Immature natural killer cell (primary cell): ENCODE results near the gene EEF2. TPM values are rescaled to one million over a fixed set of nuclear protein-coding genes. Genes with fewer than 3 reads are reported as not detected.
A peak's percentile ranks its signal among the peaks of the same experiment; 100 is the strongest.
"Not testable (repeated sequence)": the region's sequence is repeated elsewhere in the genome, so short reads cannot be mapped to it uniquely, and the experiment has no call there.

Source experiments
- DNase-seq, 3 donors: peaks; one replicate each; pipeline ENCODE4 v3.0.0; 2022; ENCODE audit warnings: mixed read lengths in 1 of 3
- H3K27ac Mint-ChIP-seq, 6 donors: one replicate each; pipeline ENCODE4 v1.8.0; 2020; ENCODE audit warnings: mixed read lengths in 6 of 6, mild to moderate bottlenecking in 5 of 6, inconsistent platforms in 4 of 6, moderate library complexity in 3 of 6
- H3K27me3 Mint-ChIP-seq, 3 donors: one replicate each; pipeline ENCODE4 v1.8.0; 2020 to 2021; ENCODE audit warnings: low read depth in 3 of 3, mild to moderate bottlenecking in 3 of 3, mixed read lengths in 3 of 3, moderate library complexity in 3 of 3, inconsistent platforms in 1 of 3
- H3K36me3 Mint-ChIP-seq, 3 donors: one replicate each; pipeline ENCODE4 v1.8.0; 2020; ENCODE audit warnings: mixed read lengths in 3 of 3, inconsistent platforms in 2 of 3, mild to moderate bottlenecking in 2 of 3
- H3K4me1 Mint-ChIP-seq, 2 donors: one replicate each; pipeline ENCODE4 v1.8.0; 2020; ENCODE audit warnings: inconsistent platforms in 2 of 2, mild to moderate bottlenecking in 2 of 2, mixed read lengths in 2 of 2, moderate library complexity in 1 of 2
- H3K4me3 Mint-ChIP-seq, 5 donors: one replicate each; pipeline ENCODE4 v1.8.0; 2020; ENCODE audit warnings: mild to moderate bottlenecking in 5 of 5, mixed read lengths in 5 of 5, inconsistent platforms in 3 of 5, moderate library complexity in 3 of 5
- H3K9me3 Mint-ChIP-seq, 6 donors: one replicate each; pipeline ENCODE4 v1.8.0; 2020; ENCODE audit warnings: mild to moderate bottlenecking in 6 of 6, mixed read lengths in 6 of 6, inconsistent platforms in 4 of 6, moderate library complexity in 3 of 6
- polyA plus RNA-seq, 3 donors: library from polyadenylated mRNA; unstranded; fragments of 300-500 nt; fragmentation: Illumina TruSeq; gene quantifications; one replicate each; pipeline ENCODE4 v1.2.3, GENCODE V29; 2021

The EEF2 gene
- polyA plus RNA-seq, 3 donors from 2014 or later = 167 to 381 (median 325) TPM

DNA sequence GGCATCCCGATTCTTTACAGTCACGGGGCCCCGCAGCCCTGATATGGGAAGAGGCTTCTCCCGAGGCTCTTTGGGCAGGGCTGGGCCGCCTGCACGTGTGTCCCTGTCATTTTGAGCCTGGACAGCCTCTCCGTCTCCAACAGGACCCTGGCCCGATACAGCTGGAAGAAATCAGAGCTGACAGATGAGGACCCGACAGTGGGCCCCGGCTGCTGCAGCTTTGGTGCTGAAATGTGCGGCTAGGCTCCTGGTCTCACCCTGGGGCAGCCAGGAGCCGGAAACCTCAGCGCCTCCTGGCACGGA, 25.5 kb upstream of the EEF2 start:
- Mint-ChIP-seq H3K27me3 (peaks cover 8 to 17% (median 8%) of the 10 kb centered on the region in 3 donors), H3K36me3 (no peaks in the 10 kb centered on the region), H3K27ac (no peak overlapping the region), H3K4me1 (peaks cover 16 to 31% of the 10 kb centered on the region in 2 donors), H3K9me3 (no peaks in the 10 kb centered on the region), H3K4me3 (no peak overlapping the region)
- no peak for DNase-seq

DNA sequence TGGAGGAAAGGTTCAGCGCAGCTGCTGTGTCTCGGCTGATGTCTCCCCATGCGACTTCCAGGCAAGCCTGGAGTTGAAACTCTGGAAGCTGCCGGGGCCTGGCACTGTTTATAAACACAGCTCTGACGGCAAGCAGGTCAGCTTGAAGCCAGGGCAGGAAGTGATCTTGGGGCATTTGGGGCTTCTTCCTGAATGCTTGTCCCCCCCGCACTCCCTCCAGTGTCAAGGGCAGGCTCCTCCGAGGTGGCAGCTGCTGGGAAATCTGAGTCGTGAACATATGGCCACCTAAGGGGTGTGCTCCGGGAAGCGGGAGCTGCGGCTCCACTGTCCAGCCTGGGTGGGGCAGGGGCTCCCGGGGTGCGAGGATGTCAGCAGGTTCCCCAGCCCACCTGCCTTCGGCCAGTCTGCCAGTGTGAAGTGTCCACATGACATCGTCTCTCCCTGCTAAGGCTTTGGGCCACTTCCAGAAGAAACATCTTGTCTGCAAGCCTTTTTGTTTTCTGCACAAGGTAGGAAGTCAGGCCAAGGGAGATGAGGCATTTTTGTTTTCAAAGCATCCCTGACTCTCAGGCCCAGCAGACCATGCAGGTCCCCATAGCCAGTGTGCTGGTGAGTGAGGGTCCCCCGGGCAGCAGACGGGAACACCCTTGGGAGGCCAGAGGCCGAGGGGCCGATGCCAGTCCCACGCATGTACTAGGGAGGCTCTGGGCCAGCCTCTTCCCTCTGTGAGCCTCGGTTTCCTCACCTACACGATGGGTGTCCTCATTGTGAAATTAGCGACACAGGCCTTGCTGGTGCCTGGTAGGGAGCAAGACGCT, 24.9 kb upstream of the EEF2 start:
- Mint-ChIP-seq H3K27ac (no peak overlapping the region), H3K27me3 (peaks cover 8 to 17% (median 8%) of the 10 kb centered on the region in 3 donors), H3K4me1 (peaks cover 16 to 31% of the 10 kb centered on the region in 2 donors)

GRCh38 chr19:4007836-4008539, 22.7 kb upstream of the EEF2 start:
- Mint-ChIP-seq H3K27me3 (peaks cover 6 to 17% (median 8%) of the 10 kb centered on the region in 3 donors), H3K4me3 (peak overlapping the region; percentile 82 to 91 (median 86)), H3K4me1 (peaks cover 16 to 27% of the 10 kb centered on the region in 2 donors), H3K9me3 (no peaks in the 10 kb centered on the region), H3K36me3 (no peaks in the 10 kb centered on the region), H3K27ac (peak overlapping the region; percentile 17 to 83 (median 79))
- no peak for DNase-seq

More for the DNA sequence above, 24.9 kb upstream of the EEF2 start:
- Mint-ChIP-seq H3K9me3 (no peaks in the 10 kb centered on the region), H3K36me3 (no peaks in the 10 kb centered on the region), H3K4me3 (peak overlapping the region in 3 of 5 donors; percentile 6 to 88 (median 33))
- DNase-seq = no peak

DNA sequence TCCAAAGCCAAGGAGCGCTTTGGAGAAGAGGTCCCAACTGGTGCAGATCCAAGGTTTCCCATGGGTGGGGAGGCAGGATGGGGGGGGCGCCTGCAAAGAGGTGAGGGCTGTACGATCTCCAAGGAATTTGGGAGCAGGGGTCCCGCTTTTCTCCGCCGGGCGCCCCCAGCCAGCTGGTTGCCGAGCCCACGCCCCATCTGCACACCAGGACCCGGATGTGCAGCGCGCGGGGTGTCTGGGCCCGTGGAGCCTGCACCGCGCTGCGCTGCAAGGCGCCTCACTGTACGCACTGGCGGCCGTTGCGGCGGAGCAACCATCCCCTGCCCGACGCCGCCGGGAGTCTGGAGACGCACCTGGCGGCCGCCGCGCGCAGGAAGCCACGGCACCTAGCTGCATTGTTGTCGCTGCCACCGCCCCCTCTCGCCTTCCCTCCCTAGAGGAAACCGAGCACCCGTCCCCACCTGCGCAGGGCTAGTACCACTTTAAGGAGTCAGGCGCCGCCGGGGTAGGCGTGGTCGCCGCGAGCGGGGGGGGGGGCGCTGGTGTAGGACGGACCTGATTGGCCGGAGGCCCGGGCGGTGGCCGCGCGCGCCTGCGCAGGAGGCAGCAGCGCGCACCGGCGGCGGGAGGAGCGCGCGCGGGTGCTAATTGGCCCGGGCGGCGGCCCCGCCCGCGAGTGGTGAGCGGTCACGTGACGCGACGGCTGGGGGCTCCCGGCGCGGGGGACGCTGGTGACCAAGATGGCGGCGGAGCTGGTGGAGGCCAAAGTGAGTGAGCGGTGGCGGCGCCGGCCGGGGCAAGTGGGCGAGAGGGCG, 22.0 kb upstream of the EEF2 start, which contains the start of gene PIAS4:
PIAS4 (plus strand) TSS at position 716 of the 815 bp plus-strand sequence; CDS start at position 741, 25 bp downstream.
- DNase-seq = peak; percentile 92 to 96 (median 96)
- Mint-ChIP-seq H3K27me3 (peaks cover 6 to 17% (median 8%) of the 10 kb centered on the region in 3 donors), H3K4me1 (peaks cover 16 to 25% of the 10 kb centered on the region in 2 donors), H3K36me3 (no peaks in the 10 kb centered on the region), H3K9me3 (no peaks in the 10 kb centered on the region), H3K27ac (peak within 1 kb of the TSS; percentile 55 to 83 (median 79)), H3K4me3 (peak within 1 kb of the TSS; percentile 82 to 91 (median 86))

DNA sequence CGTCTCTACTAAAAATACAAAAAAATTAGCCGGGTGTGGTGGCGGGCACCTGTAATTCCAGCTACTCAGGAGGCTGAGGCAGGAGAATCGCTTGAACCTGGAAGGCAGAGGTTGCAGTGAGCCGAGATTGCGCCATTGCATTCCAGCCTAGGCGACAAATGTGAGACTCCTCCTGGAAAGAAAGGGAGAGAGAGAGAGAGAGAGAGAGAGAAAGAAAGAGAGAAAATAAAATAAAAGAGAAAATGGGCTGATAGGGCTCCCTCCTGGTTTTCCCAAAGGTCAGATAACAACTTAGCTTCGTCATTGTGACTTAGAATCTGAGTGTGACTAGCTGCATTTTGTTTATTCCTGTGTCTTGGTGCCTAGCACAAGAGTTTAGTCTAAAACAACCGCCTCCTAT, 20.2 kb upstream of the EEF2 start:
- H3K9me3 Mint-ChIP-seq, DNase-seq, H3K36me3 Mint-ChIP-seq: not testable (repeated sequence)
- peaks cover 16 to 18% of the 10 kb centered on the region in 2 donors for H3K4me1 Mint-ChIP-seq
- peak overlapping the region in 1 of 6 donors; percentile 36 for H3K27ac Mint-ChIP-seq
- H3K27me3 Mint-ChIP-seq = peaks cover 6 to 12% (median 8%) of the 10 kb centered on the region in 3 donors
- peak overlapping the region; percentile 39 to 82 (median 70) for H3K4me3 Mint-ChIP-seq

DNA sequence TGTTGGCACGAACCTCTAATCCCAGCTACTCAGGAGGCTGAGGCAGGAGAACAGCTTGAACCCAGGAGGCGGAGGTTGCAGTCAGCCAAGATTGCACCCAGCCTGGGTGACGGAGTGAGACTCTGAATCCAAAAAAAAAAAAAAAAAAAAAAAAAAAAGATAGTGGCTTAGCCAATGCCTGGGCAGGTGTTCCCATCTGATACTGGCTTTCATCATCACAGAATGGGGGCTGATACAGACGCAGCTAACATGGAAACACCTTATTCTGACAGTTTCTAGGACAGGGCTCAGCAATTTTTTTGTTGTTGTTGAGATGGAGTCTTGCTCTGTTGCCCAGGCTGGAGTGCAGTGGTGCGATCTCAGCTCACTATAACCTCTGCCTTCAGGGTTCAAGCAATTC, 15.5 kb upstream of the EEF2 start:
- H3K27me3 Mint-ChIP-seq, H3K27ac Mint-ChIP-seq, DNase-seq, H3K4me3 Mint-ChIP-seq, H3K9me3 Mint-ChIP-seq, H3K4me1 Mint-ChIP-seq, H3K36me3 Mint-ChIP-seq: not testable (repeated sequence)

- H3K4me1 Mint-ChIP-seq, H3K27me3 Mint-ChIP-seq, DNase-seq, H3K27ac Mint-ChIP-seq, H3K9me3 Mint-ChIP-seq, H3K36me3 Mint-ChIP-seq, H3K4me3 Mint-ChIP-seq: not testable (repeated sequence)
Measured at GRCh38 chr19:3998667-3999412, 13.6 kb upstream of the EEF2 start.

- peaks cover 0 to 2% (median 0%) of the 10 kb centered on the region in 3 donors for H3K27me3 Mint-ChIP-seq
- DNase-seq = no peak
Measured at GRCh38 chr19:3995607-3996006, 10.3 kb upstream of the EEF2 start.

DNA sequence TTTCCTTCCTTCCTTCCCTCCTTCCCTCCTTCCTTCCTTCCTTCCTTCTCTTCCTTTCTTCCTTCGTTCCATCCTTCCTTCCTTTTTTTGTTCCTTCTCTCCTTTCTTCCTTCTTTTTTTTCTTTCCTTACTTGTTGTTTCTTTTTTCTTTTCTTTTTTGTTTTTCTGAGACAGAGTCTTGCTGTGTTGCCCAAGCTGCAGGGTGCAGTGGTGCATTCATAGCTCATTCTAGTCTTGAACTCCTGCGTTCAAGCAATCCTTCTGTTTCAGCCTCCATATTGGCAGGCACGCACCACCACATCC, 5.5 kb upstream of the EEF2 start:
- Mint-ChIP-seq H3K4me3 (peak overlapping the region in 3 of 5 donors; percentile 28 to 60 (median 51)), H3K9me3 (no peaks in the 10 kb centered on the region), H3K4me1 (peaks cover 20 to 26% of the 10 kb centered on the region in 2 donors), H3K27ac (peak overlapping the region in 1 of 6 donors; percentile 20), H3K27me3 (peaks cover 11 to 23% (median 13%) of the 10 kb centered on the region in 3 donors), H3K36me3 (no peaks in the 10 kb centered on the region)
- DNase-seq = no peak

More at GRCh38 chr19:3995607-3996006, 10.3 kb upstream of the EEF2 start:
- Mint-ChIP-seq H3K4me3 (no peak overlapping the region), H3K36me3 (no peaks in the 10 kb centered on the region), H3K9me3 (no peaks in the 10 kb centered on the region), H3K4me1 (peaks cover 0 to 2% of the 10 kb centered on the region in 2 donors), H3K27ac (no peak overlapping the region)

DNA sequence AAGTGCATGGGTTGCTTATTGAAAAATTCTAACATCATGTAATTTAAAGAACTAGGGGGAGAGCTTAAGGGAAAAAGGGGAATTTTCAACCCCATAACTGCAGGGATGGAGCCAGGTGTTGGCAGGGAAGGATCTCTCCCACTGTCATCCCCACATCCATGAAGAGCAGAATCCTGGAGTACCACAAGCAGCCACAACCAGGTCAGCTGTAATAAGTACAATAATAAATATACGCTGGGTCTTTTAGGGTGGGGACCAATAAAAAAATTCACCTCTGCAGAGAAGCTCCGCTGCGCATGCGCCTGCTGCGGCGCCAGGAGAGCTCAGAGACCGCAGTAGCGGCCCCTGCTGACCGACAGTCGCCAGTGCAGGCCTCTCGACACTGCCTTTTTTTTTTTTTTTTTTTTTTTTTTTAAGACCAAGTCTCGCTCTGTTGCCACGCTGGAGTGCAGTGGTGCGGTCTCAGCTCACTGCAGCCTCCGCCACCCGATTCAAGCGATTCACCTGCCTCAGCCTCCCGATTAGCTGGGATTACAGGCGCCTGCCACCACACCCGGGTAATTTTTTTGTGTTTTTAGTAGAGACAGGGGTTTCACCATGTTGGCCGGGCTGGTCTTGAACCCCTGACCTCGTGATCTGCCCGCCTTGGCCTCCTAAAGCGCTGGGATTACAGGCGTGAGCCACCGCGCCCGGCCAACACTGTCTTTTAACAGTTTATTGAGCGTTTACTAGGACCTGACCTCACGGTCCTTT, 2.5 kb upstream of the EEF2 start:
- peaks cover 20 to 41% (median 33%) of the 10 kb centered on the region in 3 donors for H3K27me3 Mint-ChIP-seq
- peaks cover 44 to 53% of the 10 kb centered on the region in 2 donors for H3K4me1 Mint-ChIP-seq
- H3K27ac Mint-ChIP-seq = peak overlapping the region in 5 of 6 donors; percentile 55 to 78 (median 70)
- no peaks in the 10 kb centered on the region for H3K9me3 Mint-ChIP-seq
- peaks cover 0 to 20% (median 9%) of the 10 kb centered on the region in 3 donors for H3K36me3 Mint-ChIP-seq
- H3K4me3 Mint-ChIP-seq = peak overlapping the region; percentile 63 to 73 (median 71)
- peak; percentile 84 to 90 (median 90) for DNase-seq

GRCh38 chr19:3986260-3987041, 1.2 kb upstream of the EEF2 start:
- Mint-ChIP-seq H3K9me3 (no peaks in the 10 kb centered on the region), H3K27ac (peak overlapping the region; percentile 66 to 96 (median 73)), H3K36me3 (peaks cover 0 to 20% (median 9%) of the 10 kb centered on the region in 3 donors), H3K27me3 (peaks cover 20 to 43% (median 34%) of the 10 kb centered on the region in 3 donors), H3K4me1 (peaks cover 47 to 58% of the 10 kb centered on the region in 2 donors), H3K4me3 (peak overlapping the region; percentile 90 to 98 (median 98))
- DNase-seq = peak; percentile 62 to 72 (median 64)
